ENCODE measurements around the gene MCM7. TPM values are rescaled to one million over a fixed set of nuclear protein-coding genes. Genes with fewer than 3 reads are reported as not detected.

Gene MCM7
- total and polyA plus RNA-seq, 10 of the 15 experiments (the other 5 are each of a cell fraction or from before 2014, with no cell fraction given), result 183 to 383 (median 244) TPM

DNA sequence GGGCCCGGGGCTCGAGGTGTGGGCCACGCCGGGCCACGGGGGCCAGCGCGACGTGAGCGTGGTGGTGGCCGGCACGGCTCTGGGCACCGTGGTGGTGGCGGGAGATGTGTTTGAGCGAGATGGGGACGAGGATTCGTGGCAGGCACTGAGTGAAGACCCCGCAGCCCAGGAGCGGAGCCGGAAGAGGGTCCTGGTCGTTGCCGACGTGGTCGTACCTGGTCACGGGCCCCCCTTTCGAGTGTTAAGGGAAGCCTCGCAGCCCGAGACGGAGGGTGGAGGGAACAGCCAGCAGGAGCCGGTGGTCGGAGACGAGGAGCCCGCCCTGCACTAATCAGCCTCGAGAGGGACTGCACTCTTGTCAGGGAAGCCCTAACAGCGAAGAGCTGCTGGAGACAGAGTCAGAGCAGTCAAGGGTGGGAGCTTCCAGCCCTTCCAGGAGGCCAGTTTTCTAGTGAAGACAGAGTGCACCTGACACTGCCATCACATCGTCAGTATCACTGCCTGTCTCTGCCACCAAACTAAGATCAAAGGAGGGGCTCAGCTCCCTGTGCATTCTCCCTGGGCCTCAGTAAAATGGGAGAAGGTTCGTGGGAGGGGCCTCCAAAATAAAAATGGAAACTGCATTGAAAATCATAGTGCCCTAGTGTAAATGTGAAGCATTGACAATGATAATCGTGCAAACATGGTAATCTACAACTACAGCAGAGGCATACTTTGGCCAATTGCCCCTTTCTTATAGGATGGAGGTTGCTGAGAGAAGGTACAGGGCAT lies 26.9 kb upstream of the MCM7 start:
- Histone ChIP-seq H2AFZ (ENCODE audit: control insufficient read depth, low read depth, low read length) (peak overlapping the region; percentile 98), H4K20me1 (ENCODE audit: control insufficient read depth, insufficient read depth) (no peaks in the 10 kb centered on the region), H3K27me3 (replicated peaks in 1 of 2; ENCODE audit: control insufficient read depth in 2 of 2, insufficient read depth in 2 of 2, low read length in 1 of 2) (no peaks in the 10 kb centered on the region), H3K9ac (ENCODE audit: control insufficient read depth, insufficient read depth, low read length) (peak overlapping the region; percentile 87), H3K79me2 (ENCODE audit: control insufficient read depth, insufficient read depth, low read length) (peaks cover 13% of the 10 kb centered on the region), H3K9me3 (replicated peaks; ENCODE audit: control insufficient read depth, insufficient read depth, low read length) (no peaks in the 10 kb centered on the region), H3K36me3 (ENCODE audit: control insufficient read depth in 2 of 2, insufficient read depth in 2 of 2, low read length in 1 of 2) (no peaks in the 10 kb centered on the region), H3K4me3 (peak overlapping the region; percentile 75), H3K27ac (ENCODE audit: control insufficient read depth, insufficient read depth) (peak overlapping the region; percentile 99), H3K4me2 (ENCODE audit: control insufficient read depth, insufficient read depth) (peak overlapping the region; percentile 81), H3K4me1 (ENCODE audit: control insufficient read depth, insufficient read depth, low read length) (peaks cover 17% of the 10 kb centered on the region)
- WGBS (ENCODE audit: insufficient coverage, insufficient replicate concordance, low lambda C conversion rate, missing lambda C conversion rate), result 2% methylated on average over 37 of the region's 37 CpGs
- SMC1A ChIA-PET (ENCODE audit: uncharacterized antibody, unreplicated experiment), result interaction anchor here (0.9 to 3.1 kb wide), 11 partner anchors 10 to 214 kb away, joined by 3 to 17 read pairs (median 4); partner anchors contain the start of genes AP4M1 and MCM7
- RAD21 ChIA-PET (ENCODE audit: unreplicated experiment), result interaction anchor here (1.4 to 5.1 kb wide), 8 partner anchors 10 to 213 kb away, joined by 4 to 31 read pairs (median 7); partner anchors contain the start of gene ZKSCAN1
- DNase-seq (ENCODE audit: low read depth, low spot score) (no peak), ATAC-seq (peak; percentile 46), FAIRE-seq (no peak)
- intact Hi-C loops (cut with micrococcal nuclease; ENCODE audit: unreplicated experiment) (loop anchor here (1.0 to 5.0 kb wide), 4 partner anchors 27 to 151 kb away; partner anchors contain the start of genes AP4M1, AZGP1 and MCM7), in situ Hi-C loops (cut with MboI) (no loop called here)
- BruUV-seq (replicated peaks), result TSS peak; percentile 65
- POLR2A ChIA-PET, result interaction anchor here (0.5 to 2.2 kb wide), 6 partner anchors 27 to 301 kb away, joined by 3 to 8 read pairs (median 4); partner anchors contain the start of genes AP4M1, MCM7, MEPCE and TRIM4
- CTCF ChIA-PET, result interaction anchor here (0.5 to 7.9 kb wide), 12 partner anchors 10 to 217 kb away, joined by 3 to 107 read pairs (median 4); partner anchors contain the start of genes AZGP1 and PVRIG
- TF ChIP-seq HDGF (IDR thresholded peaks at IDR 0.05) (0 out of 2 replicates have a peak, but pooled peaks have one; percentile 46), IKZF1 (conservative IDR thresholded peaks at IDR 0.05) (peak; percentile 11; the same call in 1 of the 2 replicates), GATAD2B (conservative IDR thresholded peaks at IDR 0.05; ENCODE audit: low read depth) (0 out of 2 replicates have a peak, but pooled peaks have one; percentile 60), MEF2B (IDR thresholded peaks at IDR 0.05; ENCODE audit: partially characterized antibody, poor library complexity, severe bottlenecking) (no peak), CBX3 (IDR thresholded peaks at IDR 0.05; ENCODE audit: borderline replicate concordance, low read depth) (no peak), TCF12 (IDR thresholded peaks at IDR 0.05; ENCODE audit: low read depth, low read length) (no peak)
- TF ChIP-seq, protein P1, sequence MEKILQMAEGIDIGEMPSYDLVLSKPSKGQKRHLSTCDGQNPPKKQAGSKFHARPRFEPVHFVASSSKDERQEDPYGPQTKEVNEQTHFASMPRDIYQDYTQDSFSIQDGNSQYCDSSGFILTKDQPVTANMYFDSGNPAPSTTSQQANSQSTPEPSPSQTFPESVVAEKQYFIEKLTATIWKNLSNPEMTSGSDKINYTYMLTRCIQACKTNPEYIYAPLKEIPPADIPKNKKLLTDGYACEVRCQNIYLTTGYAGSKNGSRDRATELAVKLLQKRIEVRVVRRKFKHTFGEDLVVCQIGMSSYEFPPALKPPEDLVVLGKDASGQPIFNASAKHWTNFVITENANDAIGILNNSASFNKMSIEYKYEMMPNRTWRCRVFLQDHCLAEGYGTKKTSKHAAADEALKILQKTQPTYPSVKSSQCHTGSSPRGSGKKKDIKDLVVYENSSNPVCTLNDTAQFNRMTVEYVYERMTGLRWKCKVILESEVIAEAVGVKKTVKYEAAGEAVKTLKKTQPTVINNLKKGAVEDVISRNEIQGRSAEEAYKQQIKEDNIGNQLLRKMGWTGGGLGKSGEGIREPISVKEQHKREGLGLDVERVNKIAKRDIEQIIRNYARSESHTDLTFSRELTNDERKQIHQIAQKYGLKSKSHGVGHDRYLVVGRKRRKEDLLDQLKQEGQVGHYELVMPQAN (conservative IDR thresholded peaks at IDR 0.05), result 0 out of 2 replicates have a peak, but pooled peaks have one; percentile 18
